A549 treated with GW870086 at 1 μM for 4 hours (cell line): Measurements from ENCODE around the gene PRM2. TPM values are rescaled to one million over a fixed set of nuclear protein-coding genes. Genes with fewer than 3 reads are reported as not detected.

Source experiments
- total RNA-seq: library from RNA; stranded (reverse); fragments of 200-300 nt; extraction: Qiagen RNA extraction; gene quantifications from 5 replicates; pipeline ENCODE4 v1.2.3, GENCODE V29; 2022; ENCODE audit warnings: low read depth

Gene PRM2, protein sequence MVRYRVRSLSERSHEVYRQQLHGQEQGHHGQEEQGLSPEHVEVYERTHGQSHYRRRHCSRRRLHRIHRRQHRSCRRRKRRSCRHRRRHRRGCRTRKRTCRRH
- total RNA-seq = not detected in 5 replicates

DNA sequence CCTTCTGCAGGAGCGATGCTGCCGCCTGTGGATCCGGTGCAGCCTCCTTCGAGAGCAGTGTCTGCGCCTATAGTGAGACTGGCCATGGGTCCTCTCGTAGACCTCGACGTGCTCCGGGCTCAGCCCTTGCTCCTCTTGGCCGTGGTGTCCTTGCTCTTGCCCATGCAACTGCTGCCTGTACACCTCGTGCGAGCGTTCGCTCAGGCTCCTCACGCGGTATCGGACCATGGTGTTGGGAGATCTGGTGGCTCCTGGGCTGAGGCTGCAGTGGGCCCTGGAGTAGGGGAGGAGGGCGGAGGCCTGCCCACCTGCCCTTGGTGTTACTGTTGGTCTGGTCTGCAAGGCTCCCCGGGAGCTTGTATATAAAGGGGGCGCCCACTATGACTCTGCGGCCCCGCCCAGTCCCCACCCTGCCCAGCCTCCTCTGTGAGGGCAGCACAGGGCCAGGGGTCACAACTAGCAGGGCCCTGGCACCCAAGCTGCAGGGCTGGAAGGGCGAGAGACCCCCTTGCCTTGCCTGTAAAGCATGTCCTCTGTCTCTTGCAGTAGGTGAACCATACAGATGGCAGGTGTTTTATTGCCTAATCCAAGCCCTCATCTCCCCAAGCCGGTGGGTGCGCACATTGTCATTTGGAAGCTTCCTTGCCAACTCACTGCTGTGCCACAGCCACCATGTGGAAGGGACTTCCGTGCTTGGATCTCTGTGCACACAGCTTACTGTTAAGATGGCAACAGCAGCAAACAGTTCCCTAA is at the start of gene PRM2:
PRM2 (minus strand) TSS at position 338 of the 753 bp plus-strand sequence; CDS start at position 228, 110 bp downstream.

DNA sequence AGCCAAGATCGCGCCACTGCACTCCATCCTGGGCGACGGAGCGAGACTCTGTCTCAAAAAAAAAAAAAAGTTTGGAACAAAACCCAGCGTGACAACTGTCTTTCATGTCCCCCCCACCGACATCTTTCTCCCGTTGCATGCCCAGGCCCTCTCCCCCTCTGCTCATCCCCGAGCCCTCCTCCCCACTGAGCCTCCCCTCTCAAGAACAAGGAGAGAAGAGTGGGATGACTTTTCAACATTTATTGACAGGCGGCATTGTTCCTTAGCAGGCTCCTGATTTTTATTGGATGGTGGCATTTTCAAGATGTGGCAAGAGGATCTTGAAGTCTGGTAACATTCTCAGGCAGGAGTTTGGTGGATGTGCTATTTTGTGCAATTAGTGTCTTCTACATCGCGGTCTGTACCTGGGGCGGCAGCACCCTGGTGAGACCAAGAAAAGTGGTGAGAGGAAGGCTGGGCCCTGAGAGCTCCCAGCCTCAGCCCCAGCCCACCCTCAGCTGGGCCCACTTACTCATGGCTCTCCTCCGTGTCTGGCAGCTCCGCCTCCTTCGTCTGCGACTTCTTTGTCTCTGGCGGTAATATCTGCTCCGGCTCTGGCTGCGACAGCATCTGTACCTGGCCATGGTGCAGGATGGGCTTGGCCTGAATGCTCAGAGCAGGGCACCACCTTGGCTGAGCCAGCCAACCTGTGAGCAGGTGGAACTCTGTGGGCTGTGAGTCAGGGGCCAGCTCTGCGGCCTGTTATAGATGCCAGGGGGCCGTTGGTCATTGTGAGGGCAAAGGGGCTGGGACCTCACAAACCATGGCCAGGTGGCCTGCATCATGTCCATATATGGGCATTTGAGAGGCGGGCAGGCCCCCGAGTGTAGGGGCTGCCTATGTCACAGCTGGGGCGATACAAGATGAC is 4.6 kb upstream of the PRM2 start, which contains the start of gene PRM1:
PRM1 (minus strand) TSS at position 715 of the 907 bp plus-strand sequence; CDS start at position 623, 92 bp downstream.

DNA sequence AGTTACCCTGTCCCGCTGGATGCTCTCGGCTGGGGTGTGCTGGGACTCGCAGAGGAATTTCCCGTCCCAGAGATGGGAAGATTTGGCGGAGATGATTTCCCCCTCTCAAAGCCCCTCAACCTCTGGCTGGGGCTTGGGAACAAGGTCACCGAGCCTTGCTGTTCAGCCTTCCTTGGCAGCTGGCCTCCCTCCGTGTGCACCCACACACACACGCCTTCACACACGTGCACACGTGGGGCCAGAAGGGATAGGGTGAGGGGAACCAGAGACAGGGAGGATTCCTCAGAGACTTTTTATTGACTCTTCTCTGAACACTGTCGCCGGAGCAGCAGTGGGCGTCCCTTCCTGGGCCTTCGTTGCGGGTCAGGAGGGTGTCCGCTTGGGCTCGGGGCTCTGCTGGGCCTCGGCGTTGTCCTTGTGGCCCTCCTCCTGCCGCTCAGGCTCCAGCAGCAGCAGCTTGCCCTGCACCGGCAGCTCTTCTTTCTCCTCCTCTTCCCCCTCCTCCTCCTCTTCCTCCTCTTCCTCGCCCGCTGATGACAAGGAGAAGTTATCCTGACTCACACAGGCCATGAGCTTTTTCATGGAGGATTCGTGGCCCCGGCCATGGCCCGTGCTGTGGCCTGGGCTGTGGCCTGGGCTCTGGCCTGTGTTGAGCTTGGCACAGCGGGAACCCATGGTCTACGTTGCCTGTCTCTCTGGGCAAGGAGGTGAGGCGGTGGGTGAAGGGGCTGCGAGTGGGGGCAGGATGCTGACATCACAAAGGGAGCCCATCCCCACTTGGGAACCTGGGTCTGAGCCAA is 3.2 kb downstream of the PRM2 start, which contains the start of gene PRM3:
PRM3 (minus strand) TSS at position 709 of the 800 bp plus-strand sequence; CDS start at position 675, 34 bp downstream.

DNA sequence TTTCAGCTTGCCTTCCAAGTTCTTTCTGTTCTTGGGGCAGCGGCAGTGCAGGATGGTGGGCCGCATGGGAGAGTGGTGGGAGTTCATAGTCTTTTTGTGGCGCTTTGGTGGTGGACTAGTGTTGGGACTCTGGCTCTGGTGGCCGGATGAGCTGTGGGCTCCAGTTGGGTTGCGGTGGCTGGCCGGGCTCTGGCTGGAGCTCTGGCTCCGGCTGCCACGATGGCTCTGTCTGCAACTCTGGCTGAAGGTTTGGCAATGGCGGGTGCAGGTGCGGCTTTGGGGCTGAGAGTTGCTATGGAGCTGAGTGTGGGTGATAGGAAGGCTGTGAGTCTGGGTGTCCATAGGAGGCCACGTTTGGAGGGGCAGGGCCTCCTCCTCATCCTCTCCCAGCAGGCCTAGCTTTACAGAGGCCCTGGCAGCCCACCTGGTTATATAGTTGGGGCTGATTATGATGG is 7.3 kb downstream of the PRM2 start, which contains the start of gene TNP2:
TNP2 (minus strand) TSS at position 405 of the 455 bp plus-strand sequence; CDS start at position 342, 63 bp downstream.

DNA sequence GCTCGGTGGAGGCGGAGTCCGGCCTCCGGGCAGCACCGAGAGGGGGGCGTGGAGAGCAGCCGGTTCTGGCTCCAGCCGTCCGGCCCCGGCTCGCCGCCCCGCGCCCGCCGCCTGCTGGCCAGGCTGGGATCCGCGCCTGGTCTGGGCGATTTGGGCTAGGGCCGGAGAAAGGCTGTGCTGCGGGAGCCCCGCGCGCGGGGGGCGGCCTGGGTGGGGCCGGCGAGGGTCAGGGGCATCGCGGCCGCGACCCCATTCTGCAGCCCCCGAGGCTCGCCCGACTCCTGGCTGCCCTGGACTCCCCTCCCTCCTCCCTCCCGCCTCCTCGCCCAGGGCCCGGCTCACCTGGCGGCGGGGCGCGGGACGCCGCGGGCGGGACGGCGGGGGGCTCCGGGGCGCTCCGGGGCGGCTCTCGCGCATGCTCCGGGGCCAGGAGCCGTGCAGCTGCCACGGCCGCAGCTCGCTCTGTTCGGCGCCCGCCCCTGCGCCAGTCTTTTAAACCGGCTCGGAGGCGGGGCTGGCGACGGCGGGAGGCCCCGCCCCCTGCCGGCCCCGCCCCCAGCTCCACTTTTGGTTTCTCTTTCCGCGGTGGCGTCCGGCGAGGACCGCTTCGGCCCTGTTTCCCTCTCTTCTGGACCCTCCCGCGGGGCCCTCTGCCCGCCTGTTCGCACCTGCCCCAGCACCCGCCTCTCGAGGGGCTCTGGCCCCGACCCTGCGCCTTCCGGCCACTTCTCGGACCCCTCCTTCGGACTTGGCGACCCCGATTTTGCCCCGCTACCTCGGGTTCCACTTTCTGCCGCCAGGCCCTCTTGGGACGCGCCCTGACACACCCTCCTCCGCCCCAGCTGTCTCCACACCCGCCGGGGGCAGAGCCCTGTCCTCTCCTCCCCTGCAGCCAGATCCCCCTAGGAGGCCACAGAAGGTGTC is 20.3 kb downstream of the PRM2 start, which contains the start of gene SOCS1:
SOCS1 (minus strand) TSS at position 468 of the 924 bp plus-strand sequence. CDS start 726 bp downstream, outside the sequence.

Other genes with a start within 250 kb of the PRM2 start
- 2.8 to 8.1 TPM (median 4.7 TPM) in 5 replicates for gene SOCS1, start 20.3 kb downstream of the PRM2 start, total RNA-seq
- gene TNP2, start 7.2 kb downstream of the PRM2 start, total RNA-seq = not detected in 5 replicates
- not detected in 5 replicates for gene PRM3, start 2.9 kb downstream of the PRM2 start, total RNA-seq
- gene PRM1, start 4.8 kb upstream of the PRM2 start, total RNA-seq = not detected in 5 replicates
- 22.5 to 31.9 TPM (median 30.4 TPM) in 5 replicates for gene RMI2, start 69.0 kb upstream of the PRM2 start, total RNA-seq